HG03045 (cell line): ENCODE data around the gene PRICKLE4.

Source experiments
- ATAC-seq: cut with Tn5 transposase; IDR thresholded peaks from one replicate; pipeline ENCODE4 v1.9.1; 2021; ENCODE audit warnings: mild to moderate bottlenecking, moderate library complexity; ENCODE audit not compliant: unreplicated experiment

PRICKLE4 gene

GRCh38 chr6:41780551-41781365 lies at the start of gene PRICKLE4:
TSS of gene PRICKLE4 (plus strand) at chr6:41780782. CDS start at chr6:41783474, 2,692 bp downstream.
- ATAC-seq, result no peak

GRCh38 chr6:41731561-41732086 lies 49.0 kb upstream of the PRICKLE4 start:
- no peak for ATAC-seq

GRCh38 chr6:41732149-41732548 lies 48.4 kb upstream of the PRICKLE4 start:
- no peak for ATAC-seq

GRCh38 chr6:41732591-41733359 lies 47.8 kb upstream of the PRICKLE4 start:
- peak; percentile 32 for ATAC-seq

GRCh38 chr6:41733360-41733706 lies 47.2 kb upstream of the PRICKLE4 start:
- no peak for ATAC-seq

GRCh38 chr6:41733707-41734665 lies 46.6 kb upstream of the PRICKLE4 start:
- peak; percentile 45 for ATAC-seq

- ATAC-seq, result peak; percentile 29
These were observed 45.7 kb upstream of the PRICKLE4 start for GRCh38 chr6:41734666-41735426.

GRCh38 chr6:41735427-41736185 lies 45.0 kb upstream of the PRICKLE4 start, which contains the start of gene TFEB:
TSS of gene TFEB (minus strand) at chr6:41735608. CDS start at chr6:41691213, 44,395 bp downstream.
- peak; percentile 47 for ATAC-seq

- ATAC-seq, result no peak
These were observed 44.3 kb upstream of the PRICKLE4 start for GRCh38 chr6:41736186-41736733.

- ATAC-seq, result no peak
These were observed 43.6 kb upstream of the PRICKLE4 start for GRCh38 chr6:41736800-41737555.

GRCh38 chr6:41737591-41738130 lies 42.9 kb upstream of the PRICKLE4 start:
- ATAC-seq, result no peak

- no peak for ATAC-seq
These were observed 41.5 kb upstream of the PRICKLE4 start for GRCh38 chr6:41739041-41739440.

GRCh38 chr6:41740366-41741162 lies 40.0 kb upstream of the PRICKLE4 start:
- no peak for ATAC-seq

GRCh38 chr6:41741625-41742490 lies 38.7 kb upstream of the PRICKLE4 start:
- no peak for ATAC-seq

GRCh38 chr6:41743406-41744235 lies 37.0 kb upstream of the PRICKLE4 start:
- no peak for ATAC-seq
